Calu3 (cell line): ENCODE results near the gene AKR7A3. TPM values are rescaled to one million over a fixed set of nuclear protein-coding genes. Genes with fewer than 3 reads are reported as not detected.

Source experiments
- BruUV-seq: library from RNA; stranded (reverse); fragments of 400-500 nt; replicated peaks from 2 replicates; lab custom pipeline; 2021; lab: Mats Ljungman, UMichigan
- CTCF ChIA-PET: fragments of 300-600 bp; sonication (Branson Sonifier 250); formaldehyde crosslinking; loops from one replicate; lab custom pipeline; 2022; ENCODE audit warnings: antibody characterized with exemption; lab: Charles Lee
- DNase-seq: peaks from one replicate; pipeline ENCODE4 v3.0.0; 2022
- H3K27ac Mint-ChIP-seq: one replicate; pipeline ENCODE4 v1.8.0; 2022; ENCODE audit warnings: mixed read lengths; ENCODE audit not compliant: unreplicated experiment
- H3K27me3 Mint-ChIP-seq: one replicate; pipeline ENCODE4 v1.8.0; 2022; ENCODE audit warnings: mixed read lengths; ENCODE audit not compliant: unreplicated experiment
- H3K36me3 Mint-ChIP-seq: one replicate; pipeline ENCODE4 v1.8.0; 2022; ENCODE audit warnings: mild to moderate bottlenecking, moderate library complexity, mixed read lengths; ENCODE audit not compliant: insufficient read depth, unreplicated experiment
- H3K4me1 Mint-ChIP-seq: one replicate; pipeline ENCODE4 v1.8.0; 2022; ENCODE audit warnings: mild to moderate bottlenecking, low read depth, mixed read lengths; ENCODE audit not compliant: unreplicated experiment
- H3K4me3 Mint-ChIP-seq: one replicate; pipeline ENCODE4 v1.8.0; 2022; ENCODE audit warnings: mild to moderate bottlenecking, low read depth, moderate library complexity, mixed read lengths; ENCODE audit not compliant: unreplicated experiment
- H3K9me3 Mint-ChIP-seq: one replicate; pipeline ENCODE4 v1.8.0; 2022; ENCODE audit warnings: low read depth, mixed read lengths; ENCODE audit not compliant: unreplicated experiment
- intact Hi-C: fragments of 100-400 bp; cut with micrococcal nuclease; formaldehyde crosslinking; loops from one replicate; pipeline ENCODE4 v1.10.0; 2022; ENCODE audit not compliant: unreplicated experiment
- total RNA-seq: library from RNA; stranded (reverse); gene quantifications from 2 replicates; pipeline ENCODE4 v1.2.3, GENCODE V29; 2022
- TF ChIP-seq, protein P1 (sequence below): fragments of 200-600 bp; IDR thresholded peaks from one replicate; pipeline ENCODE4 v1.8.0; 2022; ENCODE audit warnings: antibody characterized with exemption; ENCODE audit not compliant: unreplicated experiment

Gene AKR7A3
- total RNA-seq, 1 experiment from 2014 or later: 1.7 TPM

DNA sequence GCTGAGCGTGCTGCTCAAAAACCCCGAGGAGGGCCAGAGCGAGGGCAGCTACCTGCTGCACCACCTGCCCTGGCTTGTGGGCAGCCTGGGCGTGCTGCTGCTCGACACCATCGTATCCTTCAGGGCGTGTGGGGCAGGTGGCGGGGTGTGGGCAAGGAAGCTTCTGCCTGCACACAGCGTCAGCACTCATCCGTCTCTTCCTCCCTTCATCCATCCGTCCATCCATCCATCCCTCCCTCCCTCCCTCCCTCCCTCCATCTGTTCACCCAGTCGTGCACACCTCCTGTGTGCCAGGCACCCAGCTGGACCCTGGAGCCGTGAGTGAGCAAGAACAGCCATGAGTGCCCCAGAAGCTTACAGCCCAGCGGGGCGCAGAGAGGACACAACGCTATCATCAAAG is 38.7 kb upstream of the AKR7A3 start:
- BruUV-seq: no TSS peak
- intact Hi-C loops: no loop called here
- Mint-ChIP-seq H3K27me3 (no peaks in the 10 kb centered on the region), H3K4me1 (no peaks in the 10 kb centered on the region), H3K36me3 (peaks cover 29% of the 10 kb centered on the region), H3K4me3 (no peak overlapping the region), H3K27ac (no peak overlapping the region), H3K9me3 (no peaks in the 10 kb centered on the region)
- CTCF ChIA-PET: no interaction called here
- no peak for DNase-seq
- TF ChIP-seq, protein P1, sequence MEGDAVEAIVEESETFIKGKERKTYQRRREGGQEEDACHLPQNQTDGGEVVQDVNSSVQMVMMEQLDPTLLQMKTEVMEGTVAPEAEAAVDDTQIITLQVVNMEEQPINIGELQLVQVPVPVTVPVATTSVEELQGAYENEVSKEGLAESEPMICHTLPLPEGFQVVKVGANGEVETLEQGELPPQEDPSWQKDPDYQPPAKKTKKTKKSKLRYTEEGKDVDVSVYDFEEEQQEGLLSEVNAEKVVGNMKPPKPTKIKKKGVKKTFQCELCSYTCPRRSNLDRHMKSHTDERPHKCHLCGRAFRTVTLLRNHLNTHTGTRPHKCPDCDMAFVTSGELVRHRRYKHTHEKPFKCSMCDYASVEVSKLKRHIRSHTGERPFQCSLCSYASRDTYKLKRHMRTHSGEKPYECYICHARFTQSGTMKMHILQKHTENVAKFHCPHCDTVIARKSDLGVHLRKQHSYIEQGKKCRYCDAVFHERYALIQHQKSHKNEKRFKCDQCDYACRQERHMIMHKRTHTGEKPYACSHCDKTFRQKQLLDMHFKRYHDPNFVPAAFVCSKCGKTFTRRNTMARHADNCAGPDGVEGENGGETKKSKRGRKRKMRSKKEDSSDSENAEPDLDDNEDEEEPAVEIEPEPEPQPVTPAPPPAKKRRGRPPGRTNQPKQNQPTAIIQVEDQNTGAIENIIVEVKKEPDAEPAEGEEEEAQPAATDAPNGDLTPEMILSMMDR: no peak

DNA sequence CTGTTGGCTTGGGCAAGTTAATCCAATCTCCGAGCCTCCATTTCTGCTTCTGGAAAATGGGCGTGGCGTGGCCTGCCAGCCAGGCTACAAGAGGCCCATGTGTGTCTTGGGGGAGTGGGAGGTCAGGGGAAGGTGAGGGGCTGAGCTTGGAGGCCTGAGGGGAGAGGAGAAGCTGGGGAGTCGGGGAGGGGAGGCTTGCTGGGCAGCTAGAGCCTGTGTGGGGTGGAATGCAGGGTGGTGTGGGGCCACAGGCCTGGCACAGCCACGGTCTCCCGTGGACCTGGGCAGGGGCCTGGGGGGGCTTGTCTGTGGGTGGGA is 38.1 kb upstream of the AKR7A3 start:
- Mint-ChIP-seq H3K27ac (no peak overlapping the region), H3K27me3 (no peaks in the 10 kb centered on the region), H3K4me3 (no peak overlapping the region), H3K4me1 (no peaks in the 10 kb centered on the region), H3K9me3 (no peaks in the 10 kb centered on the region), H3K36me3 (peaks cover 29% of the 10 kb centered on the region)
- TF ChIP-seq, protein P1: no peak
- CTCF ChIA-PET: no interaction called here
- BruUV-seq: no TSS peak
- intact Hi-C loops: no loop called here
- no peak for DNase-seq

DNA sequence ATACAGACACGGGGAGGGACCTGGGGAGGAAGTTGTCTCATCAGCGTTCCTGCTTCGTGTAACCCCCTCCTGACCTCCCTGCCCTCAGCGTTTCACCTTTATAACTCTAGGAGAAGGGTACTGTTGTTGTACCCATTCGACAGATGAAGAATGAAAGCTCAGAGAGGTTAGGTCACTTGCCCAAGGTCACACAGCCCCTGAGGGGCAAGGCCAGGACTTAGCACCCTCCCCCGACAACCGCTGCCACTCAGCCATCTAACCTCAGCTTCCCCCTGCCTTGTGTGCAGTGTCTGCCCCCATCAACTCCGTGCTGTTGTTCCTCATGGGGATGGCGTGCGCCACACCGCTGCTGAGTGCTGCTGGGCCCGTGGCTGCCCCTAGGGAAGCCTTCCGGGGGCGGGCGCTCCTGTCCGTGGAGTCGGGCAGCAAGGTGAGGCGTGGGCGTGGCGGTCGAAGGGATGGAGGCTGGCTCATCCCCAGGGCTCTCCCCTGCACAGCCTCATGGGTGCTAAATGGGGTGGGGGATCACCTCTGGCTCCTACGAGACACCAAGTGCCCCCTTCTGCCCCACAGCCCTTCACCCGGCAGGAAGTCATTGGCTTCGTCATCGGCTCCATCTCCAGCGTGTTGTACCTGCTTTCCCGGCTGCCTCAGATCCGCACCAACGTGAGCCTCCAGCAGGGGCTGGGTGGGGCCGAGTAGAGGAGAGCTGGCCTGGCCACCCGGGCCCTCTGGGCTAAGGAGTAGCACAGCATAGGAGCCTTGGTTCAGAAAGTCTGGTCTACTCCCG is 37.6 kb upstream of the AKR7A3 start:
- CTCF ChIA-PET: no interaction called here
- Mint-ChIP-seq H3K27ac (no peak overlapping the region), H3K36me3 (peaks cover 29% of the 10 kb centered on the region), H3K27me3 (no peaks in the 10 kb centered on the region), H3K9me3 (no peaks in the 10 kb centered on the region), H3K4me1 (no peaks in the 10 kb centered on the region), H3K4me3 (no peak overlapping the region)
- DNase-seq: no peak
- no TSS peak for BruUV-seq
- TF ChIP-seq, protein P1: no peak
- intact Hi-C loops: no loop called here

DNA sequence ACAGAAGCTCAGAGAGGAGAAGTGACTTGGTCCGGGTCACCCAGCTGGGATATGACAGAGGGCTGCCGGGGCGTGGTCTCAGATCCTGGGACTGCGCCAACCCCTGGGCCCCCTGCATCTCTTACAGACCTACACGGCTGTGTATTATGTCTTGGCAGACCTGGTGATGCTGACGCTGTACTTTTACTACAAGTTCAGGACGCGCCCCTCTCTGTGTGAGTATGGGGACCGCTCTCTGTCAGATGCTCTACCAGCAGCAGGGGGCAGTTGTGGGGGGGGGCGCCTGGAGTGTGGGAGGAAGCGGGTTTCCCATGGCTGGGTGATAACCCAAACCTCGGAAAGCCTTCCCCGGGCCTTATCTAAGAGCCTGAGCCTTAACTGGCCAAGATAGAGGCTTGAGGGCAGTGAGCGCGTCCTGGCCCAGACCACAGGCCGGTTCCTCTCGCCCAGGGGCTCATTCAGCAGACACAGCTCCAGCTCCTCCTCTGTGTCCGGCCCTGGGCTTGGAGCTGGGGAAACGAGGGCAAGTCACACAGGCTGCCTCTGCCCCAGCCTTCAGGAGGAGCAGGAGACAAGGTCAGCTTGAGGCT is 36.9 kb upstream of the AKR7A3 start:
- TF ChIP-seq, protein P1: no peak
- no peaks in the 10 kb centered on the region for H3K27me3 Mint-ChIP-seq
- peaks cover 29% of the 10 kb centered on the region for H3K36me3 Mint-ChIP-seq
- intact Hi-C loops: no loop called here
- no peak overlapping the region for H3K4me3 Mint-ChIP-seq
- DNase-seq: no peak
- H3K4me1 Mint-ChIP-seq: no peaks in the 10 kb centered on the region
- no peaks in the 10 kb centered on the region for H3K9me3 Mint-ChIP-seq
- BruUV-seq: no TSS peak
- CTCF ChIA-PET: no interaction called here
- H3K27ac Mint-ChIP-seq: no peak overlapping the region
